Kidney (tissue), 14 donors: ENCODE measurements around the gene PAK3. TPM values are rescaled to one million over a fixed set of nuclear protein-coding genes. Genes with fewer than 3 reads are reported as not detected.

Experiments
- DNase-seq, 5 donors: peaks; one replicate each; pipeline ENCODE4 v3.0.0-alpha.2; 2013 to 2020
- FAIRE-seq: peaks from 2 replicates; lab custom pipeline; 2012; peaks lifted over from hg19 to GRCh38; lab: Jason Lieb, UNC
- H3K27ac ChIP-seq, 2 donors: one replicate each; pipeline ENCODE4 v1.7.0; 2013; ENCODE audit warnings: low read depth in 2 of 2, low read length in 2 of 2, inconsistent platforms in 1 of 2
- H3K27me3 ChIP-seq: one replicate; pipeline ENCODE4 v1.7.1; 2013; ENCODE audit warnings: low read length, inconsistent platforms; ENCODE audit not compliant: control insufficient read depth, insufficient read depth
- H3K36me3 ChIP-seq, 3 donors: one replicate each; pipeline versions ENCODE4 v1.7.0 to v1.7.1; 2013; ENCODE audit warnings: low read length in 3 of 3, control low read depth in 1 of 3, inconsistent platforms in 1 of 3; ENCODE audit not compliant: insufficient read depth in 3 of 3, control insufficient read depth in 2 of 3
- H3K4me1 ChIP-seq, 3 donors: one replicate each; pipeline versions ENCODE4 v1.7.0 to v1.7.1; 2013; ENCODE audit warnings: low read length in 3 of 3, inconsistent platforms in 1 of 3, low read depth in 1 of 3; ENCODE audit not compliant: control insufficient read depth in 2 of 3, insufficient read depth in 2 of 3
- H3K4me3 ChIP-seq, 3 donors: one replicate each; pipeline versions ENCODE4 v1.7.0 to v1.8.1; 2013; ENCODE audit warnings: low read length in 3 of 3, control low read depth in 1 of 3, inconsistent platforms in 1 of 3
- H3K9ac ChIP-seq, 3 donors: one replicate each; pipeline versions ENCODE4 v1.7.0 to v1.7.1; 2013; ENCODE audit warnings: low read length in 3 of 3, control low read depth in 1 of 3, inconsistent platforms in 1 of 3
- H3K9me3 ChIP-seq, 3 donors: one replicate each; pipeline versions ENCODE4 v1.7.0 to v1.7.1; 2013; ENCODE audit warnings: low read length in 3 of 3, control low read depth in 1 of 3, inconsistent platforms in 1 of 3; ENCODE audit not compliant: control insufficient read depth in 2 of 3, insufficient read depth in 1 of 3
- intact Hi-C: fragments of 100-400 bp; cut with DNase I; formaldehyde crosslinking; loops from one replicate; pipeline ENCODE4 v1.11.1; 2022
- polyA plus RNA-seq: library from polyadenylated mRNA; stranded (reverse); fragments of 350-450 nt; fragmentation: Illumina TruSeq; extraction: RNeasy Lipid Tissue Mini Kit (QIAGEN cat#74804); gene quantifications from one replicate; pipeline ENCODE4 v1.2.3, GENCODE V29; 2014; ENCODE audit warnings: low read depth, low replicate concordance; ENCODE audit not compliant: insufficient read depth
- total RNA-seq: library from RNA; stranded (reverse); fragmentation: NEBNext Ultra II Directional; extraction: Animal tissue kit (Norgen Biotek cat#: 25700); gene quantifications from one replicate; pipeline ENCODE4 v1.2.1, GENCODE V29; 2021
- TF ChIP-seq, protein P1 (sequence below): IDR thresholded peaks from 3 replicates; pipeline ENCODE4 v1.5.1; 2012; ENCODE audit warnings: mild to moderate bottlenecking, moderate library complexity, borderline replicate concordance; ENCODE audit not compliant: insufficient read depth; ENCODE audit errors: extremely low read depth
- donor health status: control.
- donor health status: control.
- donor health status: control.
- donor health status: control.
- donor health status: control.
- donor health status: DM: yes; HTN: yes; CAD: no.
- donor health status: Normal renal cell carcinoma (clear cell type).

PAK3 gene
- total and polyA plus RNA-seq, 2 donors from 2014 or later, result 0.24 to 2.1 TPM

DNA sequence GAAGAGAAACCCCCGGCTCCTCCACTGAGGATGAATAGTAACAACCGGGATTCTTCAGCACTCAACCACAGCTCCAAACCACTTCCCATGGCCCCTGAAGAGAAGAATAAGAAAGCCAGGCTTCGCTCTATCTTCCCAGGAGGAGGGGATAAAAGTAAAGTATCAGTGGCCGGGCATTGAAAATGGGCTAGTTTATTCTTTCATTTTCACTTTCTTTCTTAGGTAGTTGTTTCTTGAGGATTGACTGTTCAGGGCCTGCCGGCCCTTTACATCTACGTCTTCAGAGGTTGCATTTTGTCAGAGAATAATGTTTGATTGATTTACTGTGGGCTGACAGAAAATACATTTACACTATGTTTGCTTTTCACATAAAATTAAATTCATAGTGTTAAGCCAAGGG is 27.1 kb downstream of the PAK3 start:
- no peak overlapping the region for H3K27ac ChIP-seq
- no peaks in the 10 kb centered on the region for H3K4me1 ChIP-seq
- TF ChIP-seq, protein P1, sequence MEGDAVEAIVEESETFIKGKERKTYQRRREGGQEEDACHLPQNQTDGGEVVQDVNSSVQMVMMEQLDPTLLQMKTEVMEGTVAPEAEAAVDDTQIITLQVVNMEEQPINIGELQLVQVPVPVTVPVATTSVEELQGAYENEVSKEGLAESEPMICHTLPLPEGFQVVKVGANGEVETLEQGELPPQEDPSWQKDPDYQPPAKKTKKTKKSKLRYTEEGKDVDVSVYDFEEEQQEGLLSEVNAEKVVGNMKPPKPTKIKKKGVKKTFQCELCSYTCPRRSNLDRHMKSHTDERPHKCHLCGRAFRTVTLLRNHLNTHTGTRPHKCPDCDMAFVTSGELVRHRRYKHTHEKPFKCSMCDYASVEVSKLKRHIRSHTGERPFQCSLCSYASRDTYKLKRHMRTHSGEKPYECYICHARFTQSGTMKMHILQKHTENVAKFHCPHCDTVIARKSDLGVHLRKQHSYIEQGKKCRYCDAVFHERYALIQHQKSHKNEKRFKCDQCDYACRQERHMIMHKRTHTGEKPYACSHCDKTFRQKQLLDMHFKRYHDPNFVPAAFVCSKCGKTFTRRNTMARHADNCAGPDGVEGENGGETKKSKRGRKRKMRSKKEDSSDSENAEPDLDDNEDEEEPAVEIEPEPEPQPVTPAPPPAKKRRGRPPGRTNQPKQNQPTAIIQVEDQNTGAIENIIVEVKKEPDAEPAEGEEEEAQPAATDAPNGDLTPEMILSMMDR, result no peak
- H3K9ac ChIP-seq, result no peak overlapping the region
- H3K9me3 ChIP-seq, result no peaks in the 10 kb centered on the region
- peaks cover 4% of the 10 kb centered on the region for H3K27me3 ChIP-seq
- intact Hi-C loops, result no loop called here
- H3K4me3 ChIP-seq, result no peak overlapping the region
- FAIRE-seq (no peak), DNase-seq (no peak)
- no peaks in the 10 kb centered on the region for H3K36me3 ChIP-seq

GRCh38 chrX:111123606-111124179 is 27.7 kb downstream of the PAK3 start:
- no peak for FAIRE-seq
- TF ChIP-seq, protein P1, result no peak
- peaks cover 4% of the 10 kb centered on the region for H3K27me3 ChIP-seq

GRCh38 chrX:111124418-111124817 is 28.4 kb downstream of the PAK3 start:
- Histone ChIP-seq H3K4me3 (no peak overlapping the region), H3K9ac (no peak overlapping the region), H3K27ac (no peak overlapping the region), H3K9me3 (no peaks in the 10 kb centered on the region), H3K4me1 (no peaks in the 10 kb centered on the region), H3K36me3 (no peaks in the 10 kb centered on the region), H3K27me3 (peaks cover 4% of the 10 kb centered on the region)
- FAIRE-seq (no peak), DNase-seq (no peak)
- TF ChIP-seq, protein P1, result no peak
- intact Hi-C loops, result no loop called here

More at GRCh38 chrX:111123606-111124179, 27.7 kb downstream of the PAK3 start:
- no peak overlapping the region for H3K27ac ChIP-seq
- DNase-seq, result no peak
- no peaks in the 10 kb centered on the region for H3K36me3 ChIP-seq
- no peaks in the 10 kb centered on the region for H3K9me3 ChIP-seq
- H3K4me1 ChIP-seq, result no peaks in the 10 kb centered on the region
- H3K4me3 ChIP-seq, result no peak overlapping the region
- intact Hi-C loops, result no loop called here
- no peak overlapping the region for H3K9ac ChIP-seq

DNA sequence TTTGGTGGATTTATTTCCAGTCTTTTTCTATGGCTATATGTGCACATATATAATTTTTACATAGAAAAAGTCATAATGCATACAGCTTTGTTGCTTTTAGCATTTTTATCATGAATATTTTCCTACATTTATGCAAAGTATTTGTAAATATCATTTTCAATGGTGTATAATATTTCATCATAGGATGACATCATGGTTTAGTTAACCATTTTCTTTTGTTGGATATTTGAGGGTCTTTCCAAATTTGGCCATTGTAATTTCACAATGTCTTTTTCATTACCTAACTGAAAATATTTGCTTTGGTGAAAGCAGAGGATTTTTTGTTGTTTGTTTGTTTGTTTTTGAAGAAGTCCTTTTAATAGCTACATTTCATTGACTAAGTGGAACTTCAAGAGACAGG is 31.0 kb downstream of the PAK3 start:
- no peak overlapping the region for H3K9ac ChIP-seq
- no peak overlapping the region for H3K27ac ChIP-seq
- no peaks in the 10 kb centered on the region for H3K4me1 ChIP-seq
- H3K4me3 ChIP-seq, result no peak overlapping the region
- TF ChIP-seq, protein P1, result no peak
- H3K9me3 ChIP-seq, result no peaks in the 10 kb centered on the region
- peaks cover 4% of the 10 kb centered on the region for H3K27me3 ChIP-seq
- no peaks in the 10 kb centered on the region for H3K36me3 ChIP-seq
- FAIRE-seq (no peak), DNase-seq (no peak)
- intact Hi-C loops, result no loop called here
